ENCODE data around the gene GSTM1. TPM values are rescaled to one million over a fixed set of nuclear protein-coding genes. Genes with fewer than 3 reads are reported as not detected.

Gene GSTM1
- total RNA-seq, 1 experiment from 2014 or later = not detected

- H2AFZ ChIP-seq (ENCODE audit: low read length) = no peak overlapping the region
- H3K79me2 ChIP-seq (ENCODE audit: low read length) = no peaks in the 10 kb centered on the region
- ATAC-seq (no peak), DNase-seq (no peak)
- H3K9me2 ChIP-seq (replicated peaks; ENCODE audit: low read length) = no peaks in the 10 kb centered on the region
- BruUV-seq (replicated peaks) = no TSS peak
- no peak overlapping the region for H3K4me3 ChIP-seq (ENCODE audit: low read length)
- H3K36me3 ChIP-seq (ENCODE audit: low read depth, low read length) = no peaks in the 10 kb centered on the region
- H3K4me1 ChIP-seq (ENCODE audit: insufficient read depth, low read length) = peaks cover 5% of the 10 kb centered on the region; the same call in 1 of the 2 replicates
- H3K27me3 ChIP-seq (ENCODE audit: low read length) = no peaks in the 10 kb centered on the region
- ChIA-PET CTCF (interaction anchor here (0.5 to 2.5 kb wide), 11 partner anchors 9 to 423 kb away, joined by 3 to 34 read pairs (median 4); partner anchors contain the start of genes AHCYL1, GNAI3 and GSTM4), POLR2A (ENCODE audit: unreplicated experiment) (interaction anchor here (0.7 kb wide), 1 partner anchor 100 kb away, joined by 5 read pairs; the partner anchor contains the start of gene GPR61)
- no peaks in the 10 kb centered on the region for H3F3A ChIP-seq (ENCODE audit: low read length, unreplicated experiment)
- no peak overlapping the region for H3K27ac ChIP-seq (ENCODE audit: low read length)
- intact Hi-C loops (cut with micrococcal nuclease) = loop anchor here (1.0 to 2.0 kb wide), 2 partner anchors 65 to 94 kb away; no protein-coding TSS in a partner anchor
- H3K9ac ChIP-seq (ENCODE audit: low read length) = no peak overlapping the region
- no peaks in the 10 kb centered on the region for H3K9me3 ChIP-seq (ENCODE audit: low read length)
- no peaks in the 10 kb centered on the region for H4K20me1 ChIP-seq (ENCODE audit: low read length)
- TF ChIP-seq EZH2phosphoT487 (IDR thresholded peaks at IDR 0.05; ENCODE audit: borderline replicate concordance, low read length) (no peak), CTCF (conservative IDR thresholded peaks at IDR 0.05; ENCODE audit: low read depth, low read length) (no peak), EZH2 (IDR thresholded peaks at IDR 0.05; ENCODE audit: low read length, unreplicated experiment) (no peak)
- no peak overlapping the region for H3K4me2 ChIP-seq (ENCODE audit: low read length)
These were observed 47.8 kb upstream of the GSTM1 start for GRCh38 chr1:109639841-109640184.

- DNase-seq (peak; percentile 87), ATAC-seq (peak; percentile 55)
- H3K79me2 ChIP-seq (ENCODE audit: low read length) = no peaks in the 10 kb centered on the region
- intact Hi-C loops (cut with micrococcal nuclease) = loop anchor here (1.0 to 2.0 kb wide), 2 partner anchors 64 to 94 kb away; no protein-coding TSS in a partner anchor
- CTCF ChIA-PET = interaction anchor here (0.5 to 2.5 kb wide), 14 partner anchors 10 to 424 kb away, joined by 3 to 34 read pairs (median 4); partner anchors contain the start of genes AHCYL1, GNAI3 and GSTM4
- H3K27me3 ChIP-seq (ENCODE audit: low read length) = no peaks in the 10 kb centered on the region
- no TSS peak for BruUV-seq (replicated peaks)
- no peak overlapping the region for H2AFZ ChIP-seq (ENCODE audit: low read length)
- peaks cover 5% of the 10 kb centered on the region; the same call in 1 of the 2 replicates for H3K4me1 ChIP-seq (ENCODE audit: insufficient read depth, low read length)
- H3K9me2 ChIP-seq (replicated peaks; ENCODE audit: low read length) = no peaks in the 10 kb centered on the region
- POLR2A ChIA-PET (ENCODE audit: unreplicated experiment) = interaction anchor here (0.7 kb wide), 1 partner anchor 101 kb away, joined by 5 read pairs; the partner anchor contains the start of gene GPR61
- no peaks in the 10 kb centered on the region for H3K36me3 ChIP-seq (ENCODE audit: low read depth, low read length)
- H3K9me3 ChIP-seq (ENCODE audit: low read length) = no peaks in the 10 kb centered on the region
- H3K4me3 ChIP-seq (ENCODE audit: low read length) = no peak overlapping the region
- no peak overlapping the region for H3K9ac ChIP-seq (ENCODE audit: low read length)
- no peak overlapping the region for H3K27ac ChIP-seq (ENCODE audit: low read length)
- no peaks in the 10 kb centered on the region for H4K20me1 ChIP-seq (ENCODE audit: low read length)
- no peaks in the 10 kb centered on the region for H3F3A ChIP-seq (ENCODE audit: low read length, unreplicated experiment)
- TF ChIP-seq EZH2 (IDR thresholded peaks at IDR 0.05; ENCODE audit: low read length, unreplicated experiment) (no peak), CTCF (conservative IDR thresholded peaks at IDR 0.05; ENCODE audit: low read depth, low read length) (peak; percentile 92), EZH2phosphoT487 (IDR thresholded peaks at IDR 0.05; ENCODE audit: borderline replicate concordance, low read length) (no peak)
- no peak overlapping the region for H3K4me2 ChIP-seq (ENCODE audit: low read length)
These were observed 47.2 kb upstream of the GSTM1 start for GRCh38 chr1:109640285-109640865.

Data from PC-3 (cell line).